Heart right ventricle (tissue), 16 donors: ENCODE measurements around the gene ZCCHC24. TPM values are rescaled to one million over a fixed set of nuclear protein-coding genes. Genes with fewer than 3 reads are reported as not detected.

ENCODE experiments used
- ATAC-seq, 8 donors: fragments of 200-7000 bp; cut with Tn5 transposase; one replicate each; pipeline ENCODE4 v1.9.1; 2020; ENCODE audit warnings: mild to moderate bottlenecking in 8 of 8, moderate library complexity in 8 of 8, moderate number of reproducible peaks in 1 of 8
- DNase-seq, 2 donors: peaks; one replicate each; pipeline ENCODE4 v3.0.0-alpha.2; 2020
- H3K27ac ChIP-seq, 10 donors: fragments of 200-600 bp; sonication (generic) in 2 of 10; one replicate each; pipeline versions ENCODE4 v1.5.0 to v1.8.0; 2020 to 2022; ENCODE audit warnings: mild to moderate bottlenecking in 3 of 10
- H3K27me3 ChIP-seq, 7 donors: fragments of 200-600 bp; one replicate each; pipeline ENCODE4 v1.8.0; 2021 to 2022; ENCODE audit warnings: mild to moderate bottlenecking in 2 of 7
- H3K36me3 ChIP-seq, 9 donors: fragments of 200-600 bp; sonication (generic) in 1 of 9; one replicate each; pipeline versions ENCODE4 v1.5.0 to v1.8.0; 2020 to 2022; ENCODE audit warnings: mild to moderate bottlenecking in 2 of 9
- H3K4me1 ChIP-seq, 9 donors: fragments of 200-600 bp; sonication (generic) in 1 of 9; one replicate each; pipeline versions ENCODE4 v1.5.0 to v1.8.0; 2020 to 2022; ENCODE audit warnings: mild to moderate bottlenecking in 4 of 9
- H3K4me3 ChIP-seq, 10 donors: fragments of 200-600 bp; sonication (generic) in 2 of 10; one replicate each; pipeline versions ENCODE4 v1.5.0 to v1.8.0; 2020 to 2022; ENCODE audit warnings: mild to moderate bottlenecking in 7 of 10, moderate library complexity in 2 of 10
- H3K9me3 ChIP-seq, 11 donors: fragments of 200-600 bp in 10 of 11; sonication (generic) in 2 of 11; one replicate each; pipeline versions ENCODE4 v1.5.0 to v1.8.0; 2013 to 2022; ENCODE audit warnings: mild to moderate bottlenecking in 2 of 11, control low read depth in 1 of 11, moderate library complexity in 1 of 11
- WGBS, 2 donors: extraction: QIAGEN DNeasy Blood & Tissue Kit; methylation state at CpG; one replicate each; pipeline ENCODE4 v1.1.7; 2013; ENCODE audit warnings: inconsistent platforms in 1 of 2; 5-methylcytosine and 5-hydroxymethylcytosine counted together
- intact Hi-C, 10 donors: fragments of 100-400 bp; cut with DNase I; formaldehyde crosslinking; loops; one replicate each; pipeline versions ENCODE4 v1.11.1 to v1.14.2; 2022
- polyA plus RNA-seq, 2 donors: library from polyadenylated mRNA; stranded (reverse); fragments of 200-250 nt; gene quantifications; one replicate each; pipeline ENCODE4 v1.2.3, GENCODE V29; 2013
- total RNA-seq, 10 donors: library from RNA; stranded (reverse); fragmentation: NEBNext Ultra II Directional in 3 of 10; extraction: Animal tissue kit (Norgen Biotek cat#: 25700) in 3 of 10; gene quantifications; one replicate each; pipeline versions ENCODE4 v1.2.1 to v1.2.4, GENCODE V29; 2021 to 2023
- TF ChIP-seq, protein P1 (sequence below), 9 donors: fragments of 200-600 bp; sonication (generic) in 2 of 9; IDR thresholded peaks; one replicate each; pipeline versions ENCODE4 v1.5.0 to v1.8.0; 2021 to 2022; ENCODE audit warnings: antibody characterized with exemption in 9 of 9, mild to moderate bottlenecking in 5 of 9, moderate library complexity in 1 of 9
- donor health status: Arrhythmogenic right ventricular cardiomyopathy.
- donor health status: ischemic (EF 13 %, LVEDD 7.1; RV severe dilation, severe dysfunction).
- donor health status: healthy with polysubstance abuse.
- donor health status: DM: no; HTN: yes; CAD: no.
- donor health status: DM: no; HTN: no; CAD: no.
- donor health status: ischemic (EF 25% LVEDD 6.9; RV normal size, moderate dysfunction).
- donor health status: ischemic (EF 25% LVEDD 5.7; RV mildly dilated, moderate dysfunction).
- donor health status: healthy.
- donor health status: DM: yes; HTN: yes; CAD: no.
- donor health status: Ischemic cardiomyopathy.
- donor health status: ischemic (EF 35%, LVEDD 5.7; RV mildly dilated, moderate dysfunction).
- donor health status: nonischemic (EF 11% LVEDD 7.7; RV severe dilation, severe dysfunction).
- donor health status: DM: yes; HTN: yes; CAD: no.
- donor health status: PGD.
- donor health status: ischemic (EF 29% LVEDD 5.4; RV normal size, mild dysfunction).
- donor health status: nonischemic (EF 23%, LVEDD 6.1; RV moderate dilation, normal function).

The ZCCHC24 gene
- total and polyA plus RNA-seq, 12 donors = 19.3 to 59.0 (median 45.9) TPM

DNA sequence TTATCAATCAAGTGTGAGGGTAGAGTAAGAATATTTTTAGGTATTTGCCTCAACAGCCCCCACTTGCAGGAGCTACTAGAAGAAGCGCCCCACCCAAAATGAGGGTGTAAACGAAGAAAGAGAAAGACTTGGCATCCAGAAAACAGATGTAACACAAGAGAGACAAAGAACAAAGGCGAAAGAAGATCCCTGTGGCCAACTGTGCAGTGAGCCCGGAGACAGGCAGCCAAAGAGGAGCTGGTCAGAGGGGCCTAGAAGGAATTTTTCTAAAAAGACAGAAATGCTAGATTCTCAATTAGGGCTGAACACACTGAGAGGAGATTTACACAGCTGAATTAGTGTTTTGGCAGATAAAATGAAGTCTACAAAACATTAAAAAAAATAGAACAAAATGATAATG is 37.3 kb upstream of the ZCCHC24 start:
- intact Hi-C loops = no loop called here
- TF ChIP-seq, protein P1, sequence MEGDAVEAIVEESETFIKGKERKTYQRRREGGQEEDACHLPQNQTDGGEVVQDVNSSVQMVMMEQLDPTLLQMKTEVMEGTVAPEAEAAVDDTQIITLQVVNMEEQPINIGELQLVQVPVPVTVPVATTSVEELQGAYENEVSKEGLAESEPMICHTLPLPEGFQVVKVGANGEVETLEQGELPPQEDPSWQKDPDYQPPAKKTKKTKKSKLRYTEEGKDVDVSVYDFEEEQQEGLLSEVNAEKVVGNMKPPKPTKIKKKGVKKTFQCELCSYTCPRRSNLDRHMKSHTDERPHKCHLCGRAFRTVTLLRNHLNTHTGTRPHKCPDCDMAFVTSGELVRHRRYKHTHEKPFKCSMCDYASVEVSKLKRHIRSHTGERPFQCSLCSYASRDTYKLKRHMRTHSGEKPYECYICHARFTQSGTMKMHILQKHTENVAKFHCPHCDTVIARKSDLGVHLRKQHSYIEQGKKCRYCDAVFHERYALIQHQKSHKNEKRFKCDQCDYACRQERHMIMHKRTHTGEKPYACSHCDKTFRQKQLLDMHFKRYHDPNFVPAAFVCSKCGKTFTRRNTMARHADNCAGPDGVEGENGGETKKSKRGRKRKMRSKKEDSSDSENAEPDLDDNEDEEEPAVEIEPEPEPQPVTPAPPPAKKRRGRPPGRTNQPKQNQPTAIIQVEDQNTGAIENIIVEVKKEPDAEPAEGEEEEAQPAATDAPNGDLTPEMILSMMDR (IDR thresholded peaks at IDR 0.05) = no peak
- peak overlapping the region in 5 of 10 donors; percentile 5 to 68 (median 51) for H3K27ac ChIP-seq
- no peaks in the 10 kb centered on the region for H3K9me3 ChIP-seq
- no peak for ATAC-seq
- no peak overlapping the region for H3K4me3 ChIP-seq
- no peaks in the 10 kb centered on the region for H3K27me3 ChIP-seq
- H3K4me1 ChIP-seq = peaks cover 0 to 23% (median 6%) of the 10 kb centered on the region in 9 donors
- DNase-seq = no peak
- H3K36me3 ChIP-seq = no peaks in the 10 kb centered on the region
- WGBS, 2 donors = 73 to 75% methylated on average over 4 of the region's 4 CpGs

DNA sequence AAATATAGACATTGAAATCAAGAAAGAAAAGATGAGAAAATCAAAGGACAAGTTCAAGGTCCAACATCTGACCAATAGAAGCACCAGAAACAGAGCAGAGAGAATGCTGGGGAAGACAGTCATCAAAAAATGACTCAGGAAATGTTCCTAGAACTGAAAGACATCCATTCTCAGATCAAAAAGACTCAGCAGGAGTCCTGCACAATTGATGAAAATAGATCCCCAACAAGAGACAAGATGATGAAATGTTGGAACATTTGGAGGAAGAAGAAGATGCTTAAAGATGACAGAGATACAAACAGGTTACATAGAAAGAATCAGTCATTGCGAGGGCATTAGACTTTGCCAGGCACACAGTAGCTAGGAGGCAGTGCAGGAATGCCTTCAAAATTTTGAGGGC is 36.9 kb upstream of the ZCCHC24 start:
- TF ChIP-seq, protein P1 (IDR thresholded peaks at IDR 0.05) = no peak
- no peaks in the 10 kb centered on the region for H3K36me3 ChIP-seq
- no peaks in the 10 kb centered on the region for H3K9me3 ChIP-seq
- DNase-seq = no peak
- no peaks in the 10 kb centered on the region for H3K27me3 ChIP-seq
- H3K4me3 ChIP-seq = no peak overlapping the region
- peaks cover 0 to 20% (median 1%) of the 10 kb centered on the region in 9 donors for H3K4me1 ChIP-seq
- 93 to 98% methylated on average over 1 of the region's 1 CpG for WGBS, 2 donors
- intact Hi-C loops = no loop called here
- H3K27ac ChIP-seq = peak overlapping the region in 3 of 10 donors; percentile 1 to 60 (median 29)
- no peak for ATAC-seq

DNA sequence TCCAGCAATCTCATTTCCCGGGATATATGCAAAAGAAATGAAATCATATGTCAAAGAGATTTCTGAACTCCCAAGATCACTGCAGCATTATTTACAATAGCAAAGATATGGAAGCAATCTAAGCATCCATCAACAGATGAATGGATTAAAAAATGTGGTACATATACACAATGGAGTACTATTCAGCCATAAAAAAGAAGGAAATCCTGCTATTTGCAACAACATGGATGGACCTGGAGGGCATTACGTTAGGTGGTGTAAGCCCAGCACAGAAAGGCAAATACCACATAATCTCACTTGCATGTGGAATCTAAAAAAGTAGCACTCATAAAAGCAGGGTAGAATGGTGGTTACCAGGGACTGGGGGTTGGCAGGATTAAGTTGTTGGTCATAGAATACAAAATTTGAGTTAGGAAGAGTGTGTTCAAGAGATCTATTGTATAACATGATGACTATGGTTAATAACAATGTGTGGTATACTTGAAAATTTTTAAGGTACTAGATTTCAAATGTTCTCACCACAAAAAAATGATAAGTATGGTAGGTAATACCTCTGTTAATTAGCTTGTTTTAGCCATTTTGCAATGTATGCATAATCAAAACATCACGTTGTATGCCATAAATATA is 34.0 kb upstream of the ZCCHC24 start:
- 88 to 91% methylated on average over 3 of the region's 3 CpGs for WGBS, 2 donors
- intact Hi-C loops = no loop called here

DNA sequence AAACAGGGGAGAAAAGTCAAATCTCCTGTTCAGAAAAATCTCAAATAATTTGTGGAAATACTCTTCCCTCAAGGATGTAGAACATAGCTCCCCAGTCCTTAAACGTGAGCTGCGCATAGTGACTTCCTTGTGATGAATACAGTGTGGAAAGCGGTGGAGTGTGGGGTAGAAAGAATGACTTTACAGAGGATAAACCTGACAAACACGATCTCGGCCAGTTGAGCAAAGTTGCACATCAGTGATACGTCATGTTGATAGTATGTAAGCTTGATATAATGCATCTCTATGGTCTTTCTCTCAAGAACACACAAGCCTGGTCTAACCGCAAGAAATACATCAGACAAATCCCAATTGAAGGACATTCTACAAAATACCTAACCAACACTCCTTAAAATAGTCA is 32.0 kb upstream of the ZCCHC24 start:
- DNase-seq (no peak), ATAC-seq (no peak)
- no peak overlapping the region for H3K27ac ChIP-seq
- no peak overlapping the region for H3K4me3 ChIP-seq
- H3K4me1 ChIP-seq = peaks cover 0 to 11% (median 2%) of the 10 kb centered on the region in 9 donors
- no peaks in the 10 kb centered on the region for H3K9me3 ChIP-seq
- H3K27me3 ChIP-seq = no peaks in the 10 kb centered on the region
- TF ChIP-seq, protein P1 (IDR thresholded peaks at IDR 0.05) = no peak
- intact Hi-C loops = no loop called here
- 89 to 92% methylated on average over 7 of the region's 7 CpGs for WGBS, 2 donors
- H3K36me3 ChIP-seq = no peaks in the 10 kb centered on the region

More for the DNA sequence above, 34.0 kb upstream of the ZCCHC24 start:
- no peak overlapping the region for H3K4me3 ChIP-seq
- H3K36me3 ChIP-seq = no peaks in the 10 kb centered on the region
- no peak for DNase-seq
- H3K9me3 ChIP-seq = no peaks in the 10 kb centered on the region
- TF ChIP-seq, protein P1 (IDR thresholded peaks at IDR 0.05) = no peak
- no peak overlapping the region for H3K27ac ChIP-seq
- no peaks in the 10 kb centered on the region for H3K27me3 ChIP-seq
- H3K4me1 ChIP-seq = peaks cover 0 to 16% (median 0%) of the 10 kb centered on the region in 9 donors
- no peak for ATAC-seq
